Hematopoietic multipotent progenitor cell treated with erythropoietin and hydrocortisone succinate and interleukin-3 and kit ligand, for 8 days (in vitro differentiated cells): ENCODE measurements around the gene PDE1C.
"Not testable (repeated sequence)": the region's sequence is repeated elsewhere in the genome, so short reads cannot be mapped to it uniquely, and the experiment has no call there.

Experiments used
- DNase-seq: peaks from one replicate; pipeline ENCODE4 v3.0.0-alpha.2; 2015

Gene PDE1C

DNA sequence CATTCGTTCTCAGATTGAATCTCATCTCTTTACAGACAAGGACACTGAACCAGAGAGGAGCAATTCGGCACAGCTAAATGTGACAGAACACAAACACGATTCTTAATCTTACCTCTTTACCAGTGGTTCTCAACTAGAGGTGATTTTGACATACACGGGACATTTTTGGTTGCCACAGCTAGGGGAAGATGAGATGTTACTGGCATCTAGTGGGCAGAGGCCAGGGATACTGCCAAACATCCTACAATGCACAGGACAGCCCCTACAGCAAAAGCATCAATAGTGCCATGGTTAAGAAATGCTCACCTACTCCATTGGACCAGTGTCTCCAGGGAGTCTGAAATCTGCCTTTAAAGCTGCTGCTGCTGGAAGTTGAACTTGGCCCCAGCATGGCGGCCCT lies 27.3 kb downstream of the PDE1C start:
- no peak for DNase-seq

- no peak for DNase-seq
These were observed 31.0 kb downstream of the PDE1C start for GRCh38 chr7:32039000-32039756.

GRCh38 chr7:32037650-32038198 lies 32.5 kb downstream of the PDE1C start:
- no peak for DNase-seq

- no peak for DNase-seq
These were observed 33.6 kb downstream of the PDE1C start for GRCh38 chr7:32036557-32036956.

DNA sequence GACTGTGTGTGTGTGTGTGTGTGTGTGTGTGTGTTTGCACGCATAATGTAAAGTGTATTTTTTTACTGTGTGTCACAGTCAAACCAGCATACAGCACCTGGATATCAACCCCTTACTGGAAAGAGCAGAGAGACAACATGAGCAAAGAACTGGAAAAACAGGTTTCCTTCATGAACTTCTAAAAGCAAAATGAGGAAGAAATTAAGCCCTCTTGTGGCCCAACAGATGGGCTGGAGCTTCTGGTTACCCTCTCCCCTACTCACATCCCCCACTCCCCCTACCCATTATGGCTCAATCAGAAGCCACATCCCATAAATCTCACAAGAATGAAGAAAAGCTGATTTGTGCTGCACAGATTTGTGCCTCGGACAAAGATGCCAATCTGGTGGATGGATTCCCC lies 36.2 kb downstream of the PDE1C start:
- DNase-seq = no peak

DNA sequence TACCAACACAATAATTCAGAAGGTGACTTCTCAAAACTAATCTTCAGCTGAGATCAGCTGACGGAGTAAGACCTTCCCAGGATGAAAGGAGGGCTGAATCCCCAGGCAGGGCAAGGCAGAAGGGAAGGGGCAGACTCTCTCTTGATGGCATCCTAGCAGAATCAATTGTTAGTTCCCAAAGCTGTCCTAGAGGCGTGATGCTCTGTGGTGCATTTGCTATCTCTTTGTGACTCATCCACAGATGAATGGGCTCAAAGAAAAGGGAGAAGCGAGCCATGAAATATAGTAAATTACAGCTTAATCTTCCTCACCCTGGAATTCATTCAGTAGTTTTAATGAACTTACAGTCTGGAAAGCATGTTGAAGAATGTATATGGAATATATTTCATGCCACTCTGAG lies 37.2 kb downstream of the PDE1C start:
- no peak for DNase-seq

GRCh38 chr7:32032211-32032610 lies 38.0 kb downstream of the PDE1C start:
- DNase-seq = no peak

GRCh38 chr7:32030904-32031692 lies 39.1 kb downstream of the PDE1C start:
- DNase-seq = no peak

DNA sequence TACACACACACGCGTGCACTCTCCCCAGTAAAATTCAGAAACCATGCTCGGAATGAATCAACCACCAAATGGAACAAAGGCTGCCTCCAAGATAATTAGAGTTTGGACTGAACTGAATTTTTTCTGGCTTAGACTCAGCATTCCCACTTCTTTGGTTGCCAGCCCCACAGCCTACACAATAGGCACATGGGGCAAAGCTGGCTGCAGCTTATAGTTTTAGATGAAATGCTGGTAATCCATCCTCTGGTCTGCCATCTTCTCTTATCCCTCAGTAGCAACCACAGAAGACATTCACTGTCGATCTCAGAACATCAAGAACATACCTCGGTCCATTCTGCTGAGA lies 44.2 kb downstream of the PDE1C start:
- no peak for DNase-seq

DNA sequence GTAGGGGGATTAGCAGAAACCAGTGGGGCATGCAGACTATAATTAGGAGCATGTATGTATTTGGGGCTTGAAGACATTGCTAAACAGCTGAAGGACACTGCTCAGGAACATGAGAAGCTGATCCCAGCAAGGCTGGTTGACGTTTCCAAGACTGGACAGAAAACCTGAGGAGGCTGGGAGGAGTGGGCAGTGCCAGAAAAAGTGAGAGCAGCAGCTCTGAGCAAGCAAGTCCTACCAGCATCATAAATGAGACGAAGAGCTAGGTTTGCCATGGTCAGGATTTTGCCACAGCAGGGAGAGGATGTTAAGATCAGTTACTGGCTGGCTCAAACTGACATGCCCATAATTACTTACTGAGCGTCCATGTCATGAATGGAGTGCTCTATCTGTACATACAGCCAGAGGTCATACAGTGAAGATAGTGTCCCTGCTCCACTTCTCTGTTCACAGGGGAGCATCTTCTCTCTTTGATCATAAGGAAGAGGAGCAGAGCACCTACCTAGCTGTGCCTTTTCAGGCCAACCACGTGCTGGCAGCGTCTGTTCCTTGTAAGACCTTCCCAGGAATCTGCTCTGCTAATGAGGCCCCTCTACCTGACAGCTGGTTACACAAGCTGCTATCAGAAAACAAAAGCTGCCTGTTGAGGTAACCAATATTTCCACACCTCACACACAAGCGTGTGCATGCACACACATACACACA lies 44.7 kb downstream of the PDE1C start:
- no peak for DNase-seq

- DNase-seq = no peak
These were observed 46.8 kb downstream of the PDE1C start for GRCh38 chr7:32023376-32023775.

- no peak for DNase-seq
These were observed 47.2 kb downstream of the PDE1C start for GRCh38 chr7:32022966-32023365.

GRCh38 chr7:32020551-32021159 lies 49.6 kb downstream of the PDE1C start:
- no peak for DNase-seq

- DNase-seq = no peak
These were observed 51.2 kb downstream of the PDE1C start for GRCh38 chr7:32018845-32019578.

GRCh38 chr7:32015133-32015532 lies 55.1 kb downstream of the PDE1C start:
- no peak for DNase-seq

DNA sequence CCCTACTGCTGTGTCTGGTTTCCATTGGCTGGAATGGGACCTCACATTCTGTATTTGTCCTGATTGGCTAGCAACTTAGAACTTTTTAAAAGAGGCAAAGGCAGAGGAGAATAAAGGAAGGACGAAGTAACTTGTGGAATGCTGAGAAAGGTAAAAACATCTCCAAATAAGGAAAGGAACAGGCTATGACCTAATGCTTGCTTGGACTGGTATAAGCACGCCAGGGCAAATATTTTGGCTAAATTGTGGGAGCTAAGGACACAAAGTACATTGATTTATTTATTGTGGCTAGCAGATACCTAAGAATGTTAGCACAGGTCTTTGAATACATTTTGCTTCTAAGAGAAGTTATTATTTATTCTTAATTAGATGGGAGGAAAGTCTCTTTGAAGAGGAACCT lies 56.7 kb downstream of the PDE1C start:
- not testable (repeated sequence) for DNase-seq

GRCh38 chr7:32005577-32005976 lies 64.6 kb downstream of the PDE1C start:
- no peak for DNase-seq

DNA sequence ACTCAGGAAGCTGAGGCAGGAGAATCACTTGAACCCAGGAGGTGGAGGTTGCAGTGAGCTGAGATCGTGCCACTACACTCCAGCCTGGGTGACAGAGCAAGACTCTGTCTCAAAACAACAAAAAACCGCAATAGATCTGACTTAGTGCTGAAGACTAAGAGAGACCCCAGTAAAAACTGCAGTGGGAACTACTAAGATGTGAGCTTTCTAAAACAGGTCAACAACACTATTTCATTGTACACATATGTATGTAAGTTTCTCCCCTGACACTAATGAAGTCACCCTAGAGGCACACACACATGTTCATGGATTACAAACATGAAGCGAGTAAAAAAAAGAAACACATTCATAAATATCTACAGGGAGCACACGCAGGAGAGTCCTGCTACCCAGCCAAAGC lies 68.3 kb downstream of the PDE1C start:
- no peak for DNase-seq

DNA sequence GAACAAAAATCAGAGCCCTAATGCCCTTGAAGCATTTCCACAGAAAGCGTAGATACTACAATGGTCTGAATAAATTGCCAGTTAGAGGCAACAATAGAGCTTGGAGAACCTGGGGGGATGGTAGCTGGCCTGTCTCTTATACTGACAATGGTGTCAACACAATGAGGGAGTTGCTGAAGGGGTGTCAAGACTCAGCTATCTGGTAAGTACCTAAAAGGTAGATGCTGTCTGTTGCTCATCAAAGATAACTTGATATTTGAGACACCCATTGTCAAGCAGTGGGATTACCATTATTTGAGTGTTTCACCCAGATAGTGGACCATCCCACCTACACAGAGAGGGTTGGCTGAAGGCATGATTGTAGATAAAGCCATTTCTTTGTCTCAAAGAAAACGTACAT lies 72.8 kb downstream of the PDE1C start:
- no peak for DNase-seq

GRCh38 chr7:31995134-31995533 lies 75.1 kb downstream of the PDE1C start:
- no peak for DNase-seq

GRCh38 chr7:31991846-31992245 lies 78.4 kb downstream of the PDE1C start:
- DNase-seq = no peak

GRCh38 chr7:31991406-31991805 lies 78.8 kb downstream of the PDE1C start:
- no peak for DNase-seq
